ENCODE data around the gene PRKAR1B. TPM values are rescaled to one million over a fixed set of nuclear protein-coding genes. Genes with fewer than 3 reads are reported as not detected.

Gene PRKAR1B
- total RNA-seq, 1 experiment from 2014 or later, result 14.1 TPM

DNA sequence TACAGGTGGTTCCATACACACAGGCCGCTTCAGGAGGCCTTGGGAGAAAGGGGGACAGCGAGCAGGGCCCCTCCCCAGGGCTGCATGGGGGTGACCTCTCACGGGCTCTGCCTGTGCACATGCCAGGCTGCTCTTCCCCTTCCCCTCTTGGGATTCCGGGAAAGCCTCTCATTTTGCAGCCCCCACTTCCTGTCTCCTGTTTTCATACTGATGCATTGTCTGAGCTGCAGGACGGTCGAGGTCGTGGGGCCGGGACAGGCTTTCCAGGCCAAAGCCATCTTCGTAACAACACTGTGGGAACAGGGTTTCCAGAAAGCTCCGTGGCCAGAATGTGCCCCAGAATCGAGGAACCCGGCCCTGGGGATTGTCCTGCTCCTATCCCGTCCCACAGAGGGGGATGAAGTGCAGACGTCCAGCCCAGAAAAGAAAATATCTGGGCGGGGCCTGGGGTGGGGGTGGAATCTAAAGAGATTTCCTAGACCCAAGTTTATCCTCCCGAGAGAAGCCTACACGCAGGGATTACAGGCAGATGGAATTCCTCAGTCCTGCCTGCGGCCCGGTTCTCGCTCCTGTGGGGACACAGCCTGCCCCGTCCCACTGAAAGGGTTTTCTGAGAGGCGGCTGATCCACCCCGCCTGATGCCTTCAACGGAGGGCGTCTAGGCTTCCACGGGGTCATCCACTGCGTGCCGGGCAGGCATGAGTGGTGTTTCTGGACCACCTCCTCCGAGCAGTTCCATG lies 30.1 kb downstream of the PRKAR1B start:
- DNase-seq (ENCODE audit: low read depth, low spot score), result no peak
- no peak for TF ChIP-seq ZFX (IDR thresholded peaks at IDR 0.05)
- TF ChIP-seq, protein P1, sequence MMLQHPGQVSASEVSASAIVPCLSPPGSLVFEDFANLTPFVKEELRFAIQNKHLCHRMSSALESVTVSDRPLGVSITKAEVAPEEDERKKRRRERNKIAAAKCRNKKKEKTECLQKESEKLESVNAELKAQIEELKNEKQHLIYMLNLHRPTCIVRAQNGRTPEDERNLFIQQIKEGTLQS (IDR thresholded peaks at IDR 0.05), result no peak
- TF ChIP-seq SIN3A (IDR thresholded peaks at IDR 0.05; ENCODE audit: low read depth), result no peak
- TF ChIP-seq, protein P2, sequence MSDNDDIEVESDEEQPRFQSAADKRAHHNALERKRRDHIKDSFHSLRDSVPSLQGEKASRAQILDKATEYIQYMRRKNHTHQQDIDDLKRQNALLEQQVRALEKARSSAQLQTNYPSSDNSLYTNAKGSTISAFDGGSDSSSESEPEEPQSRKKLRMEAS (IDR thresholded peaks at IDR 0.05), result no peak
- intact Hi-C loops (cut with micrococcal nuclease), result no loop called here
- no peaks in the 10 kb centered on the region for H3K9me2 ChIP-seq (ENCODE audit: insufficient read depth)
- no peak overlapping the region for H2AFZ ChIP-seq (ENCODE audit: low read depth, low read length, poor library complexity, severe bottlenecking)
- H3K9ac ChIP-seq (ENCODE audit: low read length), result no peak overlapping the region
- H3K36me3 ChIP-seq (ENCODE audit: control insufficient read depth in 1 of 2, insufficient read depth in 2 of 2, low read length in 2 of 2), result no peaks in the 10 kb centered on the region
- H3K27me3 ChIP-seq (ENCODE audit: insufficient read depth, low read length), result no peaks in the 10 kb centered on the region
- H4K20me1 ChIP-seq (ENCODE audit: insufficient read depth), result no peaks in the 10 kb centered on the region
- no peak overlapping the region for H3K4me3 ChIP-seq (replicated peaks in 1 of 2; ENCODE audit: low read depth in 1 of 2, low read length in 2 of 2)
- no peak overlapping the region for H3K4me2 ChIP-seq (ENCODE audit: low read length)
- CTCF ChIA-PET, result no interaction called here
- no peaks in the 10 kb centered on the region for H3K4me1 ChIP-seq (ENCODE audit: control insufficient read depth in 1 of 2, insufficient read depth in 2 of 2, low read length in 2 of 2)
- POLR2A ChIA-PET, result no interaction called here
- H3K9me3 ChIP-seq (ENCODE audit: control insufficient read depth in 1 of 2, insufficient read depth in 1 of 2, low read depth in 1 of 2, low read length in 2 of 2), result no peaks in the 10 kb centered on the region; a peak in 1 of 4 replicates
- no peak overlapping the region for H3K27ac ChIP-seq (ENCODE audit: low read depth, low read length)
- ATAC-seq, result no peak
- RAD21 ChIA-PET (ENCODE audit: low non-redundant PET in 1 of 2, low total read pairs in 2 of 2, uncharacterized antibody in 2 of 2, unreplicated experiment in 2 of 2), result no interaction called here
- no TSS peak for BruUV-seq (replicated peaks)
- no peaks in the 10 kb centered on the region for H3K79me2 ChIP-seq (ENCODE audit: insufficient read depth, low read length)

DNA sequence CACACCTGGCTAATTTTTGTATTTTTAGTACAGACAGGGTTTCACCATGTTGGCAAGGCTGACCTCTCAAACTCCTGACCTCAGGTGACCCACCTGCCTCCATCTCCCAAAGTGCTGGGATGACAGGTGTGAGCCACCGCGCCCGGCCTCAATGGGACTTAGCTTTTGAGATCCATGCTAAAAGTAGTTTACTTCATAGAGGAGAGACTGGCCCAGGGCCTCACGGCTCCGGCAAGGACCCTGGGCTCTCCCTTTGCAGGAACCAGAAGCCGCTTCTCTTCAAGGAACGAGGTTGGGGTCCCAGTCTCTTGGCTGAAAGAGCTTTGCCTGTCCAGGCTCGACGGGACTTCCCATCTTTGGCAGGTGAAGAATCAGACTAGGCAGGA lies 30.7 kb downstream of the PRKAR1B start:
- no peak overlapping the region for H3K4me3 ChIP-seq (replicated peaks in 1 of 2; ENCODE audit: low read depth in 1 of 2, low read length in 2 of 2)
- no peak overlapping the region for H2AFZ ChIP-seq (ENCODE audit: low read depth, low read length, poor library complexity, severe bottlenecking)
- no peaks in the 10 kb centered on the region; a peak in 1 of 4 replicates for H3K9me3 ChIP-seq (ENCODE audit: control insufficient read depth in 1 of 2, insufficient read depth in 1 of 2, low read depth in 1 of 2, low read length in 2 of 2)
- no peaks in the 10 kb centered on the region for H3K36me3 ChIP-seq (ENCODE audit: control insufficient read depth in 1 of 2, insufficient read depth in 2 of 2, low read length in 2 of 2)
- DNase-seq (ENCODE audit: low read depth, low spot score), result no peak
- no peak overlapping the region for H3K4me2 ChIP-seq (ENCODE audit: low read length)
- BruUV-seq (replicated peaks), result no TSS peak
- no peak overlapping the region for H3K27ac ChIP-seq (ENCODE audit: low read depth, low read length)
- POLR2A ChIA-PET, result no interaction called here
- H3K9me2 ChIP-seq (ENCODE audit: insufficient read depth), result no peaks in the 10 kb centered on the region
- no peaks in the 10 kb centered on the region for H4K20me1 ChIP-seq (ENCODE audit: insufficient read depth)
- no peak overlapping the region for H3K9ac ChIP-seq (ENCODE audit: low read length)
- no peaks in the 10 kb centered on the region for H3K79me2 ChIP-seq (ENCODE audit: insufficient read depth, low read length)
- intact Hi-C loops (cut with micrococcal nuclease), result no loop called here
- CTCF ChIA-PET, result no interaction called here
- RAD21 ChIA-PET (ENCODE audit: low non-redundant PET in 1 of 2, low total read pairs in 2 of 2, uncharacterized antibody in 2 of 2, unreplicated experiment in 2 of 2), result no interaction called here
- H3K4me1 ChIP-seq (ENCODE audit: control insufficient read depth in 1 of 2, insufficient read depth in 2 of 2, low read length in 2 of 2), result no peaks in the 10 kb centered on the region
- no peak for TF ChIP-seq ELF1 (IDR thresholded peaks at IDR 0.05; ENCODE audit: borderline replicate concordance, low read depth)
- TF ChIP-seq, protein P3, sequence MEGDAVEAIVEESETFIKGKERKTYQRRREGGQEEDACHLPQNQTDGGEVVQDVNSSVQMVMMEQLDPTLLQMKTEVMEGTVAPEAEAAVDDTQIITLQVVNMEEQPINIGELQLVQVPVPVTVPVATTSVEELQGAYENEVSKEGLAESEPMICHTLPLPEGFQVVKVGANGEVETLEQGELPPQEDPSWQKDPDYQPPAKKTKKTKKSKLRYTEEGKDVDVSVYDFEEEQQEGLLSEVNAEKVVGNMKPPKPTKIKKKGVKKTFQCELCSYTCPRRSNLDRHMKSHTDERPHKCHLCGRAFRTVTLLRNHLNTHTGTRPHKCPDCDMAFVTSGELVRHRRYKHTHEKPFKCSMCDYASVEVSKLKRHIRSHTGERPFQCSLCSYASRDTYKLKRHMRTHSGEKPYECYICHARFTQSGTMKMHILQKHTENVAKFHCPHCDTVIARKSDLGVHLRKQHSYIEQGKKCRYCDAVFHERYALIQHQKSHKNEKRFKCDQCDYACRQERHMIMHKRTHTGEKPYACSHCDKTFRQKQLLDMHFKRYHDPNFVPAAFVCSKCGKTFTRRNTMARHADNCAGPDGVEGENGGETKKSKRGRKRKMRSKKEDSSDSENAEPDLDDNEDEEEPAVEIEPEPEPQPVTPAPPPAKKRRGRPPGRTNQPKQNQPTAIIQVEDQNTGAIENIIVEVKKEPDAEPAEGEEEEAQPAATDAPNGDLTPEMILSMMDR (IDR thresholded peaks at IDR 0.05 in 2 of 3, conservative IDR thresholded peaks at IDR 0.05 in 1 of 3; ENCODE audit: borderline replicate concordance in 1 of 3, insufficient read depth in 1 of 3, low read depth in 2 of 3, low read length in 2 of 3), result no peak
- no peak for TF ChIP-seq ZNF274 (IDR thresholded peaks at IDR 0.05; ENCODE audit: low read depth, low read length)
- TF ChIP-seq, protein P4, sequence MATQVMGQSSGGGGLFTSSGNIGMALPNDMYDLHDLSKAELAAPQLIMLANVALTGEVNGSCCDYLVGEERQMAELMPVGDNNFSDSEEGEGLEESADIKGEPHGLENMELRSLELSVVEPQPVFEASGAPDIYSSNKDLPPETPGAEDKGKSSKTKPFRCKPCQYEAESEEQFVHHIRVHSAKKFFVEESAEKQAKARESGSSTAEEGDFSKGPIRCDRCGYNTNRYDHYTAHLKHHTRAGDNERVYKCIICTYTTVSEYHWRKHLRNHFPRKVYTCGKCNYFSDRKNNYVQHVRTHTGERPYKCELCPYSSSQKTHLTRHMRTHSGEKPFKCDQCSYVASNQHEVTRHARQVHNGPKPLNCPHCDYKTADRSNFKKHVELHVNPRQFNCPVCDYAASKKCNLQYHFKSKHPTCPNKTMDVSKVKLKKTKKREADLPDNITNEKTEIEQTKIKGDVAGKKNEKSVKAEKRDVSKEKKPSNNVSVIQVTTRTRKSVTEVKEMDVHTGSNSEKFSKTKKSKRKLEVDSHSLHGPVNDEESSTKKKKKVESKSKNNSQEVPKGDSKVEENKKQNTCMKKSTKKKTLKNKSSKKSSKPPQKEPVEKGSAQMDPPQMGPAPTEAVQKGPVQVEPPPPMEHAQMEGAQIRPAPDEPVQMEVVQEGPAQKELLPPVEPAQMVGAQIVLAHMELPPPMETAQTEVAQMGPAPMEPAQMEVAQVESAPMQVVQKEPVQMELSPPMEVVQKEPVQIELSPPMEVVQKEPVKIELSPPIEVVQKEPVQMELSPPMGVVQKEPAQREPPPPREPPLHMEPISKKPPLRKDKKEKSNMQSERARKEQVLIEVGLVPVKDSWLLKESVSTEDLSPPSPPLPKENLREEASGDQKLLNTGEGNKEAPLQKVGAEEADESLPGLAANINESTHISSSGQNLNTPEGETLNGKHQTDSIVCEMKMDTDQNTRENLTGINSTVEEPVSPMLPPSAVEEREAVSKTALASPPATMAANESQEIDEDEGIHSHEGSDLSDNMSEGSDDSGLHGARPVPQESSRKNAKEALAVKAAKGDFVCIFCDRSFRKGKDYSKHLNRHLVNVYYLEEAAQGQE (IDR thresholded peaks at IDR 0.05; ENCODE audit: low read depth), result no peak
- TF ChIP-seq, protein P5, sequence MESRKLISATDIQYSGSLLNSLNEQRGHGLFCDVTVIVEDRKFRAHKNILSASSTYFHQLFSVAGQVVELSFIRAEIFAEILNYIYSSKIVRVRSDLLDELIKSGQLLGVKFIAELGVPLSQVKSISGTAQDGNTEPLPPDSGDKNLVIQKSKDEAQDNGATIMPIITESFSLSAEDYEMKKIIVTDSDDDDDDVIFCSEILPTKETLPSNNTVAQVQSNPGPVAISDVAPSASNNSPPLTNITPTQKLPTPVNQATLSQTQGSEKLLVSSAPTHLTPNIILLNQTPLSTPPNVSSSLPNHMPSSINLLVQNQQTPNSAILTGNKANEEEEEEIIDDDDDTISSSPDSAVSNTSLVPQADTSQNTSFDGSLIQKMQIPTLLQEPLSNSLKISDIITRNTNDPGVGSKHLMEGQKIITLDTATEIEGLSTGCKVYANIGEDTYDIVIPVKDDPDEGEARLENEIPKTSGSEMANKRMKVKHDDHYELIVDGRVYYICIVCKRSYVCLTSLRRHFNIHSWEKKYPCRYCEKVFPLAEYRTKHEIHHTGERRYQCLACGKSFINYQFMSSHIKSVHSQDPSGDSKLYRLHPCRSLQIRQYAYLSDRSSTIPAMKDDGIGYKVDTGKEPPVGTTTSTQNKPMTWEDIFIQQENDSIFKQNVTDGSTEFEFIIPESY (IDR thresholded peaks at IDR 0.05; ENCODE audit: extremely low read depth, insufficient replicate concordance, low read length), result no peak
- no peak for TF ChIP-seq SP1 (IDR thresholded peaks at IDR 0.05; ENCODE audit: low read depth)
- TF ChIP-seq EGR1 (IDR thresholded peaks at IDR 0.05; ENCODE audit: low read depth), result no peak
- TF ChIP-seq POLR2AphosphoS5 (IDR thresholded peaks at IDR 0.05; ENCODE audit: low read depth, low read length), result no peak
- ATAC-seq, result no peak
- no peaks in the 10 kb centered on the region for H3K27me3 ChIP-seq (ENCODE audit: insufficient read depth, low read length)

Data from HCT116 (cell line).